Measurements from ENCODE around the gene TMEM204.

The TMEM204 gene

GRCh38 chr16:1520461-1520860, 13.0 kb upstream of the TMEM204 start:
- DNase-seq (ENCODE audit: low spot score): no peak

DNA sequence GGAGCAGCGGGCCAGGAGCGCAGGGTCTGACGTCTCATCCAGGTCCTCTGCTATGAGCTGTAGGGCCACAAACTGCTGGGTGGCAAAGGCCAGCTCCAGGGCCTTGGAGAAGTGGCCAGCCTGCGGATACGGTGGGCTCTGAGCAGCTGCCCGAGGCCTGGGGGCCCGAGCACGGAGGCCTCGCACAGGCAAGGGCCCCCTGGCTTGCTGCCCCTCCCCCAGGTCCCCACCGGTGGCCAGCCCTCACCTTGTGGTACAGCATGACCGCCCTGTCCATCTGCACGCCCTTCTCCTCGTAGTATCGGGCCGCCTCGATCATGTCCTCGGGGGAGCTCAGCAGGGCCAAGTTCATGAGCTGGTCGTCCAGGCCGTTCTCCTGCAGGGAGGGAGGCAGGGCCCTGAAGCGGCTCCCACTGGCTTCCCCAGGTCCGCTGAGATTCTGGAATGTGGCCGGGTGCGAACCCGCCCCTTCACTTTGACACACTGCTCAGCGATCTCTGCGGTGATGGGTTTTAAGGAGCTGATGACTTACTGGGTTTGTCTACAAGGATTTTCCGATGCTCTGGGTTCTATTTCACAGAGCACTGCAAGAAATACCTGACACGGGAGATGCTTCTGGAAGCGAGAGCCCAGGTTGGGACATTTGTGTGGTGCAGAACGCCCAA, 9.8 kb upstream of the TMEM204 start:
- no peak for DNase-seq (ENCODE audit: low spot score)

DNA sequence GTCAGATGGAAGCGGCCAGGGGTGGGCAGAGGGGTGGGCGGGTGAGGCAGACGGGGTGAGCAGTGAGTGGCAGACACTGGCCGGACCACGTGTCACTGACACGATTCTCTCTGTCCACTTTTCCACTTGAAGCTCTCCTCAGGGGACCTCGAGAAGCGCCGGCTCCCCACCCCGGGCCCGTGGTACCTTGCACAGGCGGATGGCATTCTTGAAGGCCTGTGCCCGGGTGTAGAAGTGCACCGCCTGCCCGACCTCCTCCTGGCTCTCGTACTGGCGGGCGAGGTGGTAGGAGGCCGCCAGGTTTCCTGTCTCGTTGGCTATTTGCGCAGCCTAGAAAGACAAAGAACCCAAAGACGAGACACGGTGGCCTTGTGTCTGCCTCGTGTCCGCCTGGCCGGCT, 9.1 kb upstream of the TMEM204 start:
- DNase-seq (ENCODE audit: low spot score): no peak

DNA sequence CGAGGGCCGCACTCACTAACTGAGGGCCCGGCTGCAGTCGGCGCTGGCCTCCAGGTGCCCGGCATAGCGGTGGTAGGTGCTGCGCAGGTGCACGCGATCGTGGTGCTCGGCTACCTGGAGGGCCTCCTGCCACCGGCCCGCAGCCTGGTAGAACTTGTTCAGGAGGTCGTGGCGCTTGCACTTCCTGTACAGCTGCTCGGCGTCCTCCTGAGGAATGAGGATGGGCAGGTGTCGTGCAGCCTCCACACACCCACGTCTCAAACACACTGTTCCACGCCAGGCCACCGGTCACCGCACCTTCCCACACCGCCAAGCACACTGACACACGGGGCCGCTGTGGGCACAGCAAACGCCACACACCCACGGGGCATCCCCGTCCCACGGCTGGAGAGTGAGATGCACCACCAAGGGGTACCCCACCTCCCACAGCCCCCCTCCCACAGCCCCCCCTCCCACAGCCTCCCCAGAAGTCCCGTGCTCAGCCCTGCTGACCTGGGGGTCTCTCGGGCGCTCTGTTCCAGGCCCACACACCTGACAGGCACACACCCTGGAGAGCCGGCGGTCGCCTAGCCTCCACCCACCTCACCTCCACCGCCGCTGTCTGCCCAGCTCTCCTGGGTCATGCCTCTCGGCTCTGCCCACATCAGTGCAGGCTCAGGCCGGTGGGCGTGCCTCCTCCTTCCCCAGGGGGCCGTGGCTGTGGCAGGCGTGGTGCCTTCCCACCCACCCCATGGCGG, 7.4 kb upstream of the TMEM204 start:
- peak; percentile 32 for DNase-seq (ENCODE audit: low spot score)

DNA sequence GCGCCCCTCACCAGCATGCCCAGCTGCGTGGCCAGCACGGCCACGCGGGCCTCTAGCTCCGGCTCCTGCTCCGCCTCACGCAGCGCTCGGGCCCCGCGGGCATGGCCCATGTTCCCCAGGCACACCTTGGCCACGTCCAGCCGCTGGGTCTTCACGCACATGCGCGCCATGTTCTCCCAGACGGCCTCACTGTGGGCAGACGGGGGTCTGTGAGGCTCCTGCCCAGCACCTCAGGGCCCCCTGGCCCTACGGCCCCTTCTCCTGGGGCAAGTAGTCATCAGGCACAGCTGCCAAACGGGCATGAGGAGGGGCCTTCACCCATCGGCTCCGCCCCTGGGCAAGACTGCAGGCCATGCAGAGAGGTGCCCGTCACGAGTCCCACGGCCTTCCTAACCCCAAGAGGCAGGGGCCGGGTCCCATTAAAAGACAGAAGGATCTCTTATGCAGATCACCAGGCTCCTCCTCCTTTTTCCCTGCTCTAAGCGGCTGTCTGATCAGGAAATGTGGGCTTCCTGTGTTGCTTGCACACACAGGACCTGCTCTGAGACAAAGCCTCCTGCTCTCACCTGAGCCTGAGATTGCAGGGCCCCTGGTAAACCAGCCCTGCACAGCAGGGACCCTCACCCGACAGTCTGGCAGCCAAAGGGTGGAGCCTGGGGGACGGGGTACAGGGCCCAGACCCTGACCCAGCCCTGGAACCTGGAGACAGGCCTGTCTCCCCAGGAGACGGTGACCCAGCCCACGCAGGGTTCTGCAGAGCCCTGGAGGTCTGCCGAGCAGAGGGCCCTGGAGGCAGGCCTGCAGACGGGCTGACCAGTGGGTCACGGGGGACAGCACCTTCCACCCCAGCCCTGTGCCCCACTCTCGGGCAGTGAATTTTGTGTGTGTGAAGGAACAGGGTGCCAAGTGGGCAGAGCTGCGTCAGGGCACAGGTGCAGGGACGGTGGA, 6.6 kb upstream of the TMEM204 start:
- DNase-seq (ENCODE audit: low spot score): peak; percentile 19

- DNase-seq (ENCODE audit: low spot score): no peak
Measured at GRCh38 chr16:1527836-1528811, 5.3 kb upstream of the TMEM204 start.

DNA sequence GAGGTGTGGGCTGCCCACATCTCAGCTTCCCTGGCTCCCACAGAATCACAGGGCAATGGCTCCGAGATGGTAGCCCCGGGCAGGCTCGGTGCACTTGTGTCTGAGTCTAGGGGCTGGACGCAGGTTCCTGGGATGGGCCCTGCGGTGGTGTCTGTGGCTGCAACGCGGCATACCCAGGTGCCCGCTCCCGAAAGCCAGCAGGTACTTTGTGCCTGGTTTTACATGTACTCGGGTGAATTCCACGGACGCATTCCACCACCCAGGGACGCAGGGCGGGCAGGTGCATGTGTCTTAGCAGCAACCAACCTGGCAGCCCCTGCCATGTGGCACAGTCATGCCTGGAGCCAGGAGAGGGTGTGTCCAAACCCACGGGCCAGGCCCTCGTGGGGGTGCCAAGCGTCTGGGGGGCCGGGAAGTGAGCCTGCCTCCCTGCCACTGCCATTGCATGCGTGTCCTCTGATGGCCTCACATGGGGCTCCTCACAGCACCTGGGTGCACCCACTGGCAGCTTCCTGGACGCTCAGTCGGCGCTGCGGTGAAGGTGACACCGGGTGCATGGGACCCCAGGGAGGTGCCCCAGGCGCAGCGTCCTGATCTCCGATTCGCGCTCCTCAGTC, 4.4 kb upstream of the TMEM204 start:
- no peak for DNase-seq (ENCODE audit: low spot score)

DNA sequence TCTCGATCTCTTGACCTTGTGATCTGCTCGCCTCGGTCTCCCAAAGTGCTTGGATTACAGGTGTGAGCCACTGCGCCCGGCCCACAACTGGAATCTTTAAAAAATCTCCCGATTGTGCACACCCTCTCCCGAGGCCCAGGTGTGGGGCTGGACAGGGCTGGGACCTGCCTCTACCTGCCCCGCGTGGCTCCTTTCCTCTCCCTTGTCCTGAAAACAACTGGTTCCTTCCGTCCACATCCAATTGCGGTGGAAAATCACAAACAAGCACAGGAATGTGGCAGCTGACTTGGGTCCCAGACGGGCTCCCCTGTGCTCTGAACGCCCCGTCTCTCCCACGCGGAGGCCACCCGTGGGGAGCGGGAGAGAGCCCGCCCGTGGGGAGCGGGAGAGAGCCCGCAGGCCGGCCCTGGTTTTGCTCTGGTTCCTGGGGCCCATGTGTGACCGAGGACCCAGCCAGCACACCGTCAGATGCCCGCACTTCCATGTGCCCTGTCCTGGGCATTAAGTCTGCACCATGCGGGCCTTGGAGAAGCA, 3.0 kb upstream of the TMEM204 start:
- no peak for DNase-seq (ENCODE audit: low spot score)

DNA sequence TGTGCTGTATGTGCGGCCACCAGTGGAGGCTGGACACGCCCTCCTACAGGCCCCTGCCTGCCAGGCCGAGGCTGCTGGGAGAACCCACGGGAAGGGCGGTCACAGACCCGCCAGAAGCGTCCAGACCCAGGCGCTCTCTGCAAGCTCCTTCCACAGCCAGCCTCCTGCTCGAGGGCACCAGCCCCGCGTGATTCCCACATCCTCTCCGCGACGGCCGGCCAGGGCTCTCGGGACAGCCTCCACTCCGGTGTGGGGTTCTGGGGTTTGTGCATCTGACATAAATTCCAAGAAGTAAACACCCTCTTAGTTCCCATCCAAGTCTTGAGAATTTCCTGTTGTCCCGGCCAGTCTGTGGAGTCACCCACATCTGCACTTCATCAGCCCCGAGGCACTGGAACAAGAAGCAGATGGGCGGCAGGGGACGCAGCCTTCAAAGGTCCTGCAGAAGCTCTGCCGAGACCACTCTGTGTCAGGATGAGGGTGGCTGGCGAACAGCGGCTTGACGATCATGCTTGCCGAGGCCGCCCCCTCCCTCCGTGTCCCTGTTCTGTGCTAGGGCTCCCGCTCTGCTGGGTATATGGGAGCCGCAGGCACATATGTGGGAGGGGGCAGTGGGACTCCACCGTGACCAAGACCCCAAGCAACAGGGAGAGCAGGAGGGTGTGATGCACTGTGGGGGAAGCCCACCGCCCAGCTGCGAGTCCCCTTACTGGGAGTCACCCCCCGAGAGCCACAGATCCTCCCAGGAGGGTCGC, 2.4 kb upstream of the TMEM204 start:
- no peak for DNase-seq (ENCODE audit: low spot score)

DNA sequence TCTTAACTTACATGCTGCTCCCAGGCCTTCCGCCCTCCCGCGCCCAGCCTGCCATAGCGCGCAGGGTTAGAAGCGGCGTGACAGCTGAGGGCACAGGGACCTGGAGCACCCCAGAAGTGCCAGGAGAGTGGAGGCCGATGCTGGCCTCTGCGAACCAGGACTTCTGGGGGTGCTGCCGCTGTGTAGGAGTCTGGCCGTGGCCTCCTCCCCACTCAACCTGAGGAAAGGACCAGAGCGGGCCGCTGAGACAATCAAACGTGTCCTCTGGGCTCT, 1.9 kb upstream of the TMEM204 start:
- DNase-seq (ENCODE audit: low spot score): no peak

DNA sequence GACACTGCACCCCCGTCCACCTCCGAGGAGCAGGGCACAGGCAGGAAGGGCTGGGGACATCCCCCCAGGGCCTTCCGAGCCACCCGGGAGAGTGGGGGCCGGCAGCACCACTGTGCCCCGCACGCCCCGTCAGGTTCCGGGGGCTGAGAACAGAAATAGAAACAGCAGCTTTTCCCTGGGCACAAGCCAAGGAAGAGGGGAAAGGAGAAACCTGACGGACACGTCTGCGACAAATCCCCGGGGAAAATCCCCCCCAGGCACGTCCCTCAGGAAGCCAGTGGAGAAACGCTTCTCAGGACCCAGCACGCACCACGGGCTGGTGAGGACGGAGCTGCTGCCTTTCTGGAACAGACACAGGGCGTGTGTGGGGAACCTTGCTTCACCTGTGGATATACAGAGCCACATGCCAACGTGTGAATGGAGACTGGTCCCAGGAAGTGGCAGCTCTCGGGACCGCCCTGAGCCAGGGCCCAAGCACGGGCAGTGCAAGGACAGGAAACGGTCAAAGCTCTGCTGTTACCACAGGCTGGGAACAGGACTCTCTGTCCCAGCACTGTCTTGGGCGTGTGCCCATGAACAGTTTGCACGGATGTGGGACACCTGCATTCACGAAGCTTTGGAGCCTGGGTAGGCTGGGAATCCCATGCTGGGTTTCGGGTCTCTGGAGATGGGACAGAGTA, 1.2 kb upstream of the TMEM204 start:
- no peak for DNase-seq (ENCODE audit: low spot score)

- DNase-seq (ENCODE audit: low spot score): no peak
Measured at GRCh38 chr16:1532771-1533170, 695 bp upstream of the TMEM204 start.

- peak; percentile 4 for DNase-seq (ENCODE audit: low spot score)
Measured at GRCh38 chr16:1534021-1535020, 855 bp downstream of the TMEM204 start.

GRCh38 chr16:1535391-1536291, 2.2 kb downstream of the TMEM204 start:
- DNase-seq (ENCODE audit: low spot score): peak; percentile 25

GRCh38 chr16:1536601-1537000, 3.1 kb downstream of the TMEM204 start:
- DNase-seq (ENCODE audit: low spot score): no peak

- DNase-seq (ENCODE audit: low spot score): no peak
Measured at GRCh38 chr16:1537138-1537577, 3.7 kb downstream of the TMEM204 start.

GRCh38 chr16:1537763-1538289, 4.4 kb downstream of the TMEM204 start:
- peak; percentile 28 for DNase-seq (ENCODE audit: low spot score)

All from CD4-positive, alpha-beta T cell treated with Interleukin-15 for 4 hours (primary cell).